ENCODE results near the gene SLC31A2.

GRCh38 chr9:113152699-113153098 is 1.9 kb downstream of the SLC31A2 start:
- TF ChIP-seq CTCF (IDR thresholded peaks at IDR 0.05): no peak
- no peak for TF ChIP-seq POLR2A (IDR thresholded peaks at IDR 0.05)

Data from body of pancreas (tissue), 4 donors.